TTC549 (cell line): ENCODE results near the gene ADAMTSL5.
"Not testable (repeated sequence)": the region's sequence is repeated elsewhere in the genome, so short reads cannot be mapped to it uniquely, and the experiment has no call there.

Experiments
- FAIRE-seq: peaks from 2 replicates; lab custom pipeline; 2012; peaks lifted over from hg19 to GRCh38; lab: Jason Lieb, UNC

ADAMTSL5 gene

DNA sequence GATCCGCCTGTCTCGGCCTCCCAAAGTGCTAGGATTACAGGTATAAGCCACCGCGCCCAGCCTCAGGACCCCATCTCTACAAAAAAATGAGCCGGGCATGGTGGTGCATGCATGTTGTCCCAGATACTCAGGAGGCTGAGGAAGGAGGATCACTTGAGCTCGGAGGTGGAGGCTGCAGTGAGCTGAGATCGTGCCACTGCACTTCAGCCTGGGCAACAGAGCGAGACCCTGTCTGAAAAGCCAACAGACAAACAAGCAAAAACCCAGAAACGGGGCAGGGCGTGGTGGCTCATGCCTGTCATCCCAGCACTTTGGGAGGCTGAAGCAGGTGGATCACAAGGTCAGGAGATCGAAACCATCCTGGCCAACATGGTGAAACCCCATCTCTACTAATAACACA is 18.0 kb upstream of the ADAMTSL5 start:
- not testable (repeated sequence) for FAIRE-seq

DNA sequence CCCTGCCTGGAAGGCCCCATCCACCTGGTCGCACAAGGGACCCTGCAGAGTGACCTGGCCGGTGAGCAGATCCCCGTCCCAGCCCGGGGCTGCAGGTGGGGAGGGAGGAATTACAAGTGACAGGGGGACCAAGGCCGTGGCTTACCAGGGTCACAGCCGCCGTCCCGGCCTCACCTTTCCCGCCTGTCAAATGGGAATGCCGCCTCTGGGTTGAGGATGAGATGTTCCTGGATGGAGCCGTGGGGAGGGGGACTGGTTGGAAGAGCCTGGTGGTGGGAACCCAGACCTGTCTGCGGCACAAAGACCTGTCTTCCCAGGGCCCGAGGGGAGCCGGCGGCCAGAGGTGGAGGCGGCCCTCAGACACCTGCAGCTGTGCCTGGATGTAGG is 16.6 kb upstream of the ADAMTSL5 start:
- no peak for FAIRE-seq

DNA sequence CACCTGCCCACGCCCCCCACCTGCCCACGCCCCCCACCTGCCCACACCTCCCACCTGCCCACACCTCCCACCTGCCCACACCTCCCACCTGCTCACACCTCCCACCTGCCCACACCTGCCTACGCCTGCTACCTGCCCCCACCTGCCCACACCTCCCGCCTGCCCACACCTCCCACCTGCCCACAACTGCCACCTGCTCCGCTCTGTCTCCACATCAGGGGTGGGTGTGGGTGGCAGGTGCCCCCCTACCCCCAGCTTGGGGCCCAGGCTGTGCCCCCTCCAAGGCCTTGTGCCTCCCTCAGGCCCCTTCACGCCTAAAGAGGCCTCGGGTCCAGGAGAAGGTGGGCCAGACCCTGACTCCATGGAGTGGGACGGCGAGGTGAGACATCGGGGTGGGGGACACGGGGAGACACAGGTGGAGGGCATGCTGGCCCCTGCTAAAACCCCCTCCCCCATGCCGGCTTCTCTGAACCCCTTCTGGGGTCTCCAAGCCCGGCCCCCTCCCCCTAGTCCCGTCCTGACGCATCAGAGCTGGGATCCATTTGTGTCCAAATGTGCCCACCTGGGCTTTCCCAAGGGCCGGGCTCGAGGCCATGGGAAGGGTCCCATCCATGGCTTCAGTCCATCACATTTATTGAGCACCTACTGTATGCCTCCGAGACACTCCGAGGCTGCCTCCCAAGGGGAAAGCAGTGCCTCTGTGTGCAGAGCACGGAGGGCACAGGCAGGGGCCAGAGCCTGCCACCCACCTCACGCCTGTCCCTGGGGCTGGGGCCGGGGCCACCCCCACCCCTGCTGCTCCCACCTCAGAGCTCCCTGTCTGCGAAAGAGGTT is 16.0 kb upstream of the ADAMTSL5 start:
- FAIRE-seq, result no peak

DNA sequence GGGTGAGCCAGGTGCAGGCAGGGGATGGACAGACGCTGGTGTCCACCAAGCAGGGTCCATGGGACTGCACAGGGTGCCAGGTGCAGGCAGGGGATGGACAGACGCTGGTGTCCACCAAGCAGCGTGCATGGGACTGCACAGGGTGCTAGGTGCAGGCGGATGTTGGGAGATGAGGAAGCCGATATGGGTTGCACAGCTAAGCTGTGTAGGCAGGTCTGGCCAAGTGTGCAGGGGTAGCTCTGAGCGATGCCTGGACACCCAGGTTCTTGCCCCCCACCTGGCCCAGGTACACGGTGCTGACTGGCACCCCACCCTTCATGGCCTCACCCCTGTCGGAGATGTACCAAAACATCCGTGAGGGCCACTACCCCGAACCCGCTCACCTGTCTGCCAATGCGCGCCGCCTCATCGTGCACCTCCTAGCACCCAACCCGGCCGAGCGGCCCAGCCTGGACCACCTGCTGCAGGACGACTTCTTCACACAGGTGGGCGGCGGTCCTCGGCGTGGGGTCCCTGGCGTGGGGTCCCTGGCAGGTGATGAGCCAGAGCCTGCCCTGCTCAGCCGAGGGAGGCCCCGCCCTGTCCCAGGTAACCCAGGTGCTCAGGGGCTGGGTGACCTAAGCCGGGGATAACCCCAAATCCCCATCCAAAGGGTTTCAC is 15.0 kb upstream of the ADAMTSL5 start:
- no peak for FAIRE-seq

DNA sequence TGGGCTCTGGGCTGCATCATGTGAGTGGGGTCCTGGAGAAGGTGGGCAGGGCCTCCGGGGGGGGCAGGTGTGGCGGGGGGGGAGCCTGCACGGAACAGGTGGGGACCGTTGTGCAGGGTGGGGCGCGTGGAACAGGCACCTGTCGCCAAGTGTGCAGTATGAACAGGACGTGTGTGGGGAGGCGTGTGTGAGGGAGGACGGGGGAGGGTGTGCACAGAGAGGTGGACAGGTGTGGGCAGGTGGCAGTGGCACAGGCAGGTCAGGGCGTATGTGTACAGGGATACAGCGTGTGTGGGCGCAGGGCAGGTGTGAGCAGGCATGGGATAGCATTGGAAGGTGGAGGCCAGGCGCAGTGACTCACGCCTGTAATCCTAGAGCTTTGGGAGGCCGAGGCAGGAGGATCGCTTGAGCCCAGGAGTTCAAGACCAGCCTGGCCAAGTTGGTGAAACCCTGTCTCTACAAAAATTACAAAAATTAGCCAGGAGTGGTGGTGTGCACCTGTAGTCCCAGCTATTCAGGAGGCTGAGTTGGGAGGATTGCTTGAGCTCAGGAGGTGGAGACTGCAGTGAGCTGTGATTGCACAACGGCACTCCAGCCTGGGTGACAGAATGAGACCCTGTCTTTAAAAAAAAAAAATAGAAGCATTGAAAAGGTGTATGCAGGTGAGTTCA is 14.3 kb upstream of the ADAMTSL5 start:
- FAIRE-seq, result no peak

DNA sequence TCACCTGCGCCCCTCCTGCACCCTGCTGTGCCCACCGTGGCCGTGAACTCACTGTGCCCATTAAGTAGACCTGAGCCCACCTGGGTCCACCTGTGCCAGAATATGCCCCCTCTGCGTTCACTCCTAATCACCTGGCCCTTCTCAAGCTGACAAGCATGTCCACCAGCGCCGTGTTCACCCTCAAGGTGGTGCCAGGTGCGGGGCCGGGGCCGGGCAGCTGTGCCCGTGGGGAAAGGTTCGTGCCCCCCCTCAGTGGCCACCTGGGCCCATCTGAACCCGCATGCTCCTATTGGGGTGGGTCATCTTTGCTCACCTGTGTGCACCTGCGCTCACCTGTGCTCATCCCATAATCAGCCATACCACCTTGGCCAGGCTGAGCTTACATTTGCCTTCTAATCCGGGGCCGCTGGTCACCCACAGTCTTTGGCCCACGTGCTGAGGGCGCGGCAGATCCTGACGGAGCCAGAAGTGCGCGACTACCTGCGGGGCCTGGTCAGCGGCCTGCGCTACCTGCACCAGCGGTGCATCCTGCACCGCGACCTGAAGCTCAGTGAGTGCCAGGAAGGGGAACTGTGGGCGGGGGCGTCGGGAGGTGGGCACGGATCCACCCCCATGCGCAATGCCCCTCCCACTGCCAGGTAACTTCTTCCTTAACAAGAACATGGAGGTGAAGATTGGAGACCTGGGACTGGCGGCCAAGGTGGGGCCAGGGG is 13.4 kb upstream of the ADAMTSL5 start:
- FAIRE-seq, result no peak

DNA sequence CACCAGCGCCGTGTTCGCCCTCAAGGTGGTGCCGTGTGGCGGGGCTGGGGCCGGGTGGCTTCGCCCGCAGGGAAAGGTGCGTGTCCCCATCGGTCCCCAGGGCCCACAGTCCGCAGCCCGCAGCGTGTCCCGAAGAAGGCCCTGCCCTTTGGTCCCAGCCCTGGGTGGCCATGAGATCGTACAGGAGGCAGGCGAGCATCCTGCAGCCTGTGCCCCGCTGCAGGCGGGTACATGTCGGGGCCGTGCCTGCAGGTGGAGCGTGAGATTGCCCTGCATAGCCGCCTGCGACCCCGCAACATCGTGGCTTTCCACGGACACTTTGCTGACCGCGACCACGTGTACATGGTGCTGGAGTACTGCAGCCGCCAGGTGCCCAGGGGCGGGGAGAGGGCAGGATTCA is 12.5 kb upstream of the ADAMTSL5 start:
- FAIRE-seq, result no peak

DNA sequence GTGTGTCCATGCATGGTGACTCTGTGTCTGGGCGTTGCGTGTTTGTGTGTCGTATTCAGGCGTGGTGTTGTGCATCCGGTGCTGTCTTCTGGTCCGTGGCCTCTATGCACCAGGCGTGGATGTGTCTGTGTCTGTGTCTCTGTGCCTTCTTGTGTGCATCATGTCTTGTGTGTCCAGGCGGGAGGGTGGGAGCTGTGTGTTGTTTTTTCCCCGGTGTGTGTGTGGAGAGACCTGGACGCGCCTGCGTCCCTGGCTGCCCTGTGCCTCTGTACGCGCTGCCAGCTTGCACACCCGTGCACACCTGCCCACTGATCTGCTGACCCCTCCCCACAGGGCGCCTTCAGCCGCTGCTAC is 12.1 kb upstream of the ADAMTSL5 start:
- FAIRE-seq, result no peak

DNA sequence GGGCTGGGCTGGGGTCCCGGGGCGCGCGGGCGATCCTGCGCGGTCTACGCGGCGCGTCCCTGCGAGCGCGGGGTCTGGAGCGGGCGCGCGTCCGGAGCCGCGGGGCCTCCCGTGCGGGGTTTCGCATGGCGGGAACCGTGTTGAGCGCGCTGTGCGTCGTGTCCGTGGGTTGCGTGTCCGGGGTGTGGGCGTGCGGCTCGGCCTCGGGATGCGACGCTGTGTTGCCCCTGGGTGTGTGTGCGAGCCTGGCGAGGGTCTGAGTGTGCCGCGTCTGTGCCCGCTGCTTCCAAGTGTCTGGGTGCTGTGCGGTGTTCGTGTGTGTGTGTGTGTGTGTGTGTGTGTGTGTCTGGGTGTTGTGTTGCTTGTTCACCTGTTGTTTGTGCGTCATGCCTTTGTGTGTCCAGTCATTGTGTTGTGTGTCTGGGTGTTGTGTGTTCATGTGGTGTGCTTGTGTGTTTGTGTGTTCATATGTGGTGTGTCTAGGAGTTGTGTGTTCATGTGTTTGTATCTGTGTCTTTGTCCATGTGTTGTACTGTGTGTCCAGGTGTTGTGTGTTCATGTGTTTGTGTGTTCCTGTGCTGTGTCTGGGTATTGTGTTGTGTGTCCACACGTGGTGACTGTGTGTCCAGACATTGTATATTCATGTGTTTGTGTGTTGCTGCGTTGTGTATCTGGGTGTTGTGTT is 11.6 kb upstream of the ADAMTSL5 start:
- no peak for FAIRE-seq

DNA sequence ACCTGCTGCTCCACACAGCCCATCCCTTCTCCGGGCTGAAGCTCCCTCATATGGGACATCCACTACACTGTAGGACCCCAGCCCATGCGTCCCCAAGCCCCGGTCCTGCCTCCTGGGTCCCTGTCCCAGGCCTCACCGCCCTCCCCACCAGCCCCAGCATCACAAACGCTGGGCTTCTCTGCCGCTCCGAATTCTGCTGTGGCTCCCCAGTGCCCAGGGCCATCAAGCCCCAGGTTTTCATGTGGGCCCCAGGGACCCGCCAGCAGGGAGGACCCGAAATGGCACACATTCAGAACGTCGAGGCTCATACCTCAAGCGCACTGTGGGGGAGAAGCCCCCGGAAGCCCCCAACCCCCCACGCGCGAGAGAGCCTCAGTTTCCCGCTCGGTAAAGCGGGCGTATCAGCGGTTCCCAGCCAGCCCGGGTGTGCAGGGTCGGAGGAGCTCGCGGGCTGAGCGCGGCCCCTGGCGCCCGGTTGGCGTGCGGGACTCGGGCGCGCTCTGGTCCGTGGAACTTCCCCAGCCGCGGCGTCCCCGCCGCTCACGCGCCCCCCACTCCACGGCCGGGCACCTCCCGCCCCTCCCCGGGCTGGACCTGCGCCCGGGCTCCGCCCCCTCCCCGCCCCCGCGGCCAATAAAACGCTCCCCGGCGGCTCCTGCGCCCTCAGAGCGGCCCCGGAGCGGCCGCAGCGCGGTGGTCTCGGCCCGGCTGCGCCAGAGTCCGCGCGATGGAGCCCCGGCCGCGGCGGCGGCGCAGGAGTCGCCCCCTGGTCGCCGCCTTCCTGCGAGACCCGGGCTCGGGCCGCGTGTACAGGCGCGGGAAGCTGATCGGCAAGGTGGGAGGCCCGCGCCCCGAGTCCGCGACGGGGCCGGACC is 10.8 kb upstream of the ADAMTSL5 start, which contains the start of gene PLK5:
Gene PLK5 (plus strand): TSS at position 666 of the 875 bp plus-strand sequence. CDS start 2,920 bp downstream, outside the sequence.
- FAIRE-seq, result no peak

DNA sequence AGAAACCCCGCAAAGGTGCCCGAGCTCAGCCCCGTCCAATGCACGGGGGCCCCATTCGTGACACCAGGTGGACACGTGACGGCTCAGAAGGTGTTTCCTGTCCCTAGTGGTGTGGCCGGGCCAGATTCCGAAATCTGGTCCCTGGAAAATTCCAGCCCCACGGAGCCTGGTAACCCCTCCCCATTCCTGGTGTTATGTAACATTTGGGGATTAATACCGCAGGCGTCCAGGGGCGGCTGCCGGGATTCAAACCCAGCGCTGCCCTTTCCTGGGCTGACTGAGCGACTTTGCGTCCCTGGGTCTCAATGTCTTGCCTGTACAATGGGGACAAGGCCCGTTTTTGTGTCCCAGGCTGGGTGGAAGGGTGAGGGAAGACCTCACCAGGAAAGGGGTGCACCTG is 10.0 kb upstream of the ADAMTSL5 start:
- no peak for FAIRE-seq

DNA sequence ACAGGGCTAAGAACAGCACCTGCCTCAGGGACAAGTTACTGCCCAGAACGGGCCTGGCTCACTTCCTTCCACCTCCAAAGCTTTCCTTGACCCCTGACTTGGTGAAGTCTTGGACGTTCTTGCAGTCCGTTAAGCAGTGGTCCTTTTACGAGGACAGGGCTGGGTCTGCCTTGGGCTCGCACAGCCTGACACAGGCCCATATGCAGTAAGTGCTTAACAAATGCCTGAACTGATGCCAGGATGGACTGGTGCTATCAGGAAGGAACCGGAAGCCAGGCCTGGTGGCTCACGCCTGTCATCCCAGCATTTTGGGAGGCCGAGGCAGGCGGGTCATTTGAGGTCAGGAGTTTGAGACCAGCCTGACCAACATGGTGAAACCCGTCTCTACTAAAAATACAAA is 9.2 kb upstream of the ADAMTSL5 start:
- no peak for FAIRE-seq

DNA sequence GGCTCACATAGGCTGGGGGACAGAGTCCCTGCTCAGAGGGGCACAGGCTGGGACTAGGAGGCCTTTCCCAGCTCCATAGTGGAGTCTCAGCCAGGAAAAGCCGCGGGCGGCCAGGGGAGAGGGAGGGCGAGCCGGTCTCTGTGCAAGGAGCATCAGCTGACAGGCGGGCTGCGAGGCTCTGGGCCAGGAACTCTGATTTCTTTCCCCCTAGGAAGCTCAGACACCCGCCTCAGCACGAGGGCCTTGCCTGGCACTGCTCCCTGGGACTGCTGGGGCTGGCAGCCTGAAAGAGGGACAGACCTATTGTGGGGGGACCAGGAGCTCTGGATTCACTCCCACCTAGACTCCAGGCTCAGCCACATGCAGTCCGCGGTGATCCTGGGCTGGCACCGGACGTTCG is 8.8 kb upstream of the ADAMTSL5 start:
- FAIRE-seq, result no peak

DNA sequence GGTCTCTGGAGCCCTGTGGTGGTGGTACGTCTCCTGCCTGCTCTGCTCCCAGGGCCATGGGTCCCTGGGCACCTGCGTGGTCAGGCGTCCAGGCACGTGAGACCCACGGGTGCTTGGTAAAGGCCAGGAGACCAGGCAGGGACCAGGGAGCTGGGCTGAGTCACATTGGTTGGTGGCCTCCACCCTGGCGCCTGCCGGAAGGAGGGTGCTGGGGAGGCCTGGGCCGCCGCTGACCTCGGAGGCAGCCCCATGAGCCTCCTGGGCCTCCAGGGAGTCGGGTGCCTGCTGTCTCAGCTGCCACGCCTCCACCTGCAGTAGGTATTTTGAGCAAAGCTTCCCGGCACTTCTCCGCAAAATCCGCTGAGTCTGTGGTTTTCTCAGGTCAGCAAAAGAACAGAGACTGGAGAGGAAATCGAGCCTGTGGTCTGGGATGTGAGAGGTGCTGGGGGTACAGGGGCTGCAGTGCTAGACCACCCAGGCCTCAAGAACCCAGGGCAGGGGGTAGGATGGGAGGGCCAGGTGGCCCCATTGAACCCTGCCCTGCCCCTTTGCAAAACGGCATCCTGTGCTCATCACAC is 7.5 kb upstream of the ADAMTSL5 start:
- no peak for FAIRE-seq

DNA sequence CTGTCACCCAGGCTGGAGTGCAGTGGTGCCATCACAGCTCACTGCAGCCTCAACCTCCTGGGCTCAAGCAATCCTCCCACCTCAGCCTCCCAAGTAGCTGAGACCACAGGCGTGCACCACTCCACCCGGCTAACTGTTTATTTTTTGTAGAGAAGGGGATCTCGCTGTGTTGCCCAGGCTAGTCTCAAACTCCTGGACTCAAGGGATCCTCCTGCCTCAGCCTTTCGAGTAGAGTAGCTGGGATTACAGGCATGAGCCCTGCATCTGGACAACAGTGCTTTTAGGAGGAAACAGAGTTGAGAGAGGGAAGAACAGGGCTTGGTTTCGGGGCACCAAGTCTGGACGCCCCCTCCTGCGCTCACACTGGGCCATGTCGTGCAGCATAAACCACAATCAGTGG is 7.0 kb upstream of the ADAMTSL5 start:
- not testable (repeated sequence) for FAIRE-seq

DNA sequence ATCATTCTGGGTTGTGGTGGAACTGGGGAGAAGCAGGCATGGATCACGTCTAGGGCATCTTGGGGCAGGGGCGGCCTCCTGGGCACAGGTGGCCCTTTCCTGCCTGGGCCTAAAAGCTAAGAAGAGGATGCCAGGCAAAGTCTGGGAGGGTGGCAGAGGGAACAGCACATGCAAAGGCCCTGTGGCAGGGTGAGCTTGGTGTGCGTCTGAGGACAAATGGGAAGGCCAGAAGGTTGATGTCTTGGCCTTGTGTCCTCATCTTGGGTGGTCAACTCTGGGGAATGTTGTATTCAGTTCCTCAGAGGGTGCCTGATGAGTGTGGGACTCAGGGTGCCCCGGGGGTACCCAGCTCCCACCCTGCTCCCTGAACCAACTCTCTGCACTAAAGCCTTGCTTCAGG is 5.7 kb upstream of the ADAMTSL5 start:
- no peak for FAIRE-seq

DNA sequence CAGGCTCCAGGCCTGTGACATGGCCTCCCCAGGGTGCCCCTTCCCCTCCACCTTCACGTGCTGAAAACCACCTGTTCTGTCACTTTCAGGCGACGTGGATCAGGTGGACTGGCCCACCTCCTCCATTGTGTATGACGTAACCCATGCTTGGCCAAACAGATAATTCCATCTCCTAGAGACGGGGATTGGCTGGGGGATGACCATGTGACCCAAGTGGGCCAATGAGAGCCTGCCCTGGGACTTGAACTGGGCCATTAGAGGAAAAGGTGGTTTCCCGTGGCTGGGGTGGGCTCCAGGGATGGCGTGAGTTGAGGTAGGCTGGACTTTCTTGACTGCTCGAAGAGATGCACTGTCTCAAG is 3.6 kb upstream of the ADAMTSL5 start:
- no peak for FAIRE-seq

DNA sequence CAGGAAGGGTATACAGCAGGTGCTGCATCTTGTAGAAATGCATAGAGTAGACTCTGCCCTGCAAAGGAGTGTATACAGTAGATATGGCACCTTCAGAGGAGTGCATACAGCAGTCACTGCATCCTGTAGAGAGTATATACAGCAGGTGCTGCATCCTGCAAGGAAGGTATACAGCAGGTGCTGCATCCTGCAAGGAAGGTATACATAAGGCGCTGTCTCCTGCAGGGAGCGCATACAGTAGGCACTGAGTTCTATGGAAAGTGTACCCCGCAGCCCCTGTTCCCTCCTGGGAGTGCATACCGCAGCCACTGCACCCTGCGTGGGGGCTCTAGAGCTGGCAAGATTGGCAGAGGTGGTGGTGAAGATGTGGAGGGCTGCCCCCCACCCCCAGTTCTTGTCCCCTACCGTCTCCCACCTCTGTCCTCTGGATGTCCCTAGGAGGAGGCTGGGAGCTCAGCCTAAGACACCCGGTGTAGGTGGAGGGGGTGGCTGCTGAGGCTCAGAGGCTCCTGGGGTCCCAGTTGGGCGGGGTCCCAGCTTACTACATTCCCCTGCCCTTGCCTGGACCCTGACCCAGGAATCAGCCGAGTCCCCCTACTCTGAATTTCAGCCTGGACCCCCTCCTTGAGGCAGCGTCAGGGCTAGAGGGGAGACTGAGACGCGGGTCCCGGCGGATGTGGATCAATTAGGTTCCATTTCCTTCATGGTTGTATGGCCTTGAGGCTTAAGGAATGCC is 2.3 kb upstream of the ADAMTSL5 start:
- no peak for FAIRE-seq

DNA sequence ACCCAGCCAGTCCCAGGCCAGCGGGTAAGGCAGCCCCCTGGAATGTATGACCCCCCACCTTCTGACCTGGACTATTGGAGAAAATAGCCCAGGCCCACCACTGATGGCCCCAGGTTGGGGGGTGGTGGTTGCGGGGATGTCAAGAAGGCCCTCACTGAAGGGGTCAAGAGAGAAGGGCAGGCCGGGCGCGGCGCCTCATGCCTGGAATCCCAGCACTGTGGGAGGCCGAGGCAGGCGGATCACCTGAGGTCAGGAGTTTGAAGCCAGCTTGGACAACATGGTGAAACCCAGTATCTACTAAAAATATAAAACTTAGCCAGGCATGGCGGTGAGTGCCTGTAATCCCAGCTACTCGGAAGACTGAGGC is 1.5 kb upstream of the ADAMTSL5 start:
- no peak for FAIRE-seq
